Right renal cortex interstitium (tissue), 3 donors: ENCODE data around the gene S100A12. TPM values are rescaled to one million over a fixed set of nuclear protein-coding genes. Genes with fewer than 3 reads are reported as not detected.

Experiments
- DNase-seq, 3 donors: peaks; one replicate each; pipeline ENCODE4 v3.0.0-alpha.2; 2013; ENCODE audit warnings: low read depth in 3 of 3, low spot score in 2 of 3
- polyA plus RNA-seq, 3 donors: library from polyadenylated mRNA; unstranded; fragments of 120-200 nt; gene quantifications; one replicate each; pipeline ENCODE4 v1.2.1, GENCODE V29; 2013; ENCODE audit not compliant: insufficient read length in 3 of 3

The S100A12 gene
- polyA plus RNA-seq, 3 donors = 0.64 to 3.9 (median 1.8) TPM

- no peak for DNase-seq
Observed at GRCh38 chr1:153370146-153370545, 5.3 kb downstream of the S100A12 start.

- DNase-seq = no peak
Observed at GRCh38 chr1:153368495-153368894, 6.9 kb downstream of the S100A12 start.

- no peak for DNase-seq
Observed at GRCh38 chr1:153367090-153367489, 8.3 kb downstream of the S100A12 start.

- no peak for DNase-seq
Observed at GRCh38 chr1:153366261-153366660, 9.2 kb downstream of the S100A12 start.

- no peak for DNase-seq
Observed at GRCh38 chr1:153365696-153366095, 9.7 kb downstream of the S100A12 start.

GRCh38 chr1:153364766-153365666, 10.4 kb downstream of the S100A12 start:
- DNase-seq = no peak

GRCh38 chr1:153364156-153364555, 11.3 kb downstream of the S100A12 start:
- no peak for DNase-seq

- DNase-seq = no peak
Observed at GRCh38 chr1:153363641-153364040, 11.8 kb downstream of the S100A12 start.

GRCh38 chr1:153362187-153362775, 13.1 kb downstream of the S100A12 start:
- DNase-seq = peak; percentile 33 to 64 (median 58)

GRCh38 chr1:153361480-153362109, 13.8 kb downstream of the S100A12 start:
- no peak for DNase-seq

GRCh38 chr1:153360592-153361479, 14.6 kb downstream of the S100A12 start:
- no peak for DNase-seq

GRCh38 chr1:153360190-153360589, 15.2 kb downstream of the S100A12 start:
- no peak for DNase-seq

GRCh38 chr1:153359241-153359640, 16.2 kb downstream of the S100A12 start:
- DNase-seq = no peak

GRCh38 chr1:153358691-153358975, 16.8 kb downstream of the S100A12 start:
- DNase-seq = no peak

GRCh38 chr1:153357853-153358690, 17.3 kb downstream of the S100A12 start, which contains the start of gene S100A9:
S100A9 (plus strand) TSS chr1:153357854; CDS start chr1:153358284, 430 bp downstream.
- DNase-seq = no peak

- no peak for DNase-seq
Observed at GRCh38 chr1:153357076-153357852, 18.2 kb downstream of the S100A12 start.

- no peak for DNase-seq
Observed at GRCh38 chr1:153356392-153357075, 18.9 kb downstream of the S100A12 start.

GRCh38 chr1:153355445-153356071, 19.9 kb downstream of the S100A12 start:
- DNase-seq = no peak
